Activated naive CD8-positive, alpha-beta T cell treated with anti-CD3 and anti-CD28 coated beads, Interleukin-2, amount 50 U/mL, for 24 hours (primary cell): ENCODE results near the gene RAD51AP1.

Experiments
- ATAC-seq: fragments of 150-1000 bp; cut with Tn5 transposase; one replicate; pipeline ENCODE4 v1.10.0; 2021
- DNase-seq: peaks from one replicate; pipeline ENCODE4 v3.0.0; 2021
- H3K27ac Mint-ChIP-seq: one replicate; pipeline ENCODE4 v1.8.0; 2021; ENCODE audit warnings: mild to moderate bottlenecking, mixed read lengths
- H3K27me3 Mint-ChIP-seq: one replicate; pipeline ENCODE4 v1.8.0; 2021; ENCODE audit warnings: mixed read lengths
- H3K36me3 Mint-ChIP-seq: one replicate; pipeline ENCODE4 v1.8.0; 2021; ENCODE audit warnings: low read depth, mixed read lengths
- H3K4me1 Mint-ChIP-seq: one replicate; pipeline ENCODE4 v1.8.0; 2021; ENCODE audit warnings: mixed read lengths
- H3K4me3 Mint-ChIP-seq: one replicate; pipeline ENCODE4 v1.8.0; 2021; ENCODE audit warnings: mild to moderate bottlenecking, moderate library complexity, mixed read lengths
- H3K9me3 Mint-ChIP-seq: one replicate; pipeline ENCODE4 v1.8.0; 2021; ENCODE audit warnings: mixed read lengths

Gene RAD51AP1

GRCh38 chr12:4562034-4562657 is 23.5 kb downstream of the RAD51AP1 start, which contains the start of gene DYRK4:
Gene DYRK4, plus strand, starts transcription at chr12:4562208. Its CDS starts 38 bp downstream, at chr12:4562246.
- Mint-ChIP-seq H3K27me3 (peaks cover 9% of the 10 kb centered on the region), H3K36me3 (peaks cover 11% of the 10 kb centered on the region), H3K4me3 (no peak within 1 kb of the TSS), H3K4me1 (peaks cover 16% of the 10 kb centered on the region), H3K9me3 (no peaks in the 10 kb centered on the region), H3K27ac (no peak within 1 kb of the TSS)
- ATAC-seq (no peak), DNase-seq (no peak)

GRCh38 chr12:4563336-4563735 is 24.6 kb downstream of the RAD51AP1 start:
- Mint-ChIP-seq H3K27ac (no peak overlapping the region), H3K4me3 (no peak overlapping the region), H3K4me1 (peaks cover 16% of the 10 kb centered on the region), H3K27me3 (peaks cover 9% of the 10 kb centered on the region), H3K36me3 (peaks cover 9% of the 10 kb centered on the region), H3K9me3 (no peaks in the 10 kb centered on the region)
- ATAC-seq = no peak
- DNase-seq = no peak

GRCh38 chr12:4564818-4565217 is 26.1 kb downstream of the RAD51AP1 start:
- Mint-ChIP-seq H3K36me3 (peaks cover 8% of the 10 kb centered on the region), H3K27me3 (peaks cover 9% of the 10 kb centered on the region), H3K27ac (no peak overlapping the region)

GRCh38 chr12:4566474-4566873 is 27.8 kb downstream of the RAD51AP1 start:
- Mint-ChIP-seq H3K27me3 (peaks cover 9% of the 10 kb centered on the region), H3K27ac (no peak overlapping the region), H3K9me3 (no peaks in the 10 kb centered on the region), H3K36me3 (peaks cover 2% of the 10 kb centered on the region), H3K4me1 (peaks cover 16% of the 10 kb centered on the region), H3K4me3 (no peak overlapping the region)
- no peak for DNase-seq
- no peak for ATAC-seq

More at GRCh38 chr12:4564818-4565217, 26.1 kb downstream of the RAD51AP1 start:
- no peak for DNase-seq
- peak overlapping the region; percentile 34 for H3K4me3 Mint-ChIP-seq
- no peaks in the 10 kb centered on the region for H3K9me3 Mint-ChIP-seq
- peaks cover 16% of the 10 kb centered on the region for H3K4me1 Mint-ChIP-seq
- ATAC-seq = no peak

GRCh38 chr12:4567073-4567881 is 28.6 kb downstream of the RAD51AP1 start:
- peaks cover 9% of the 10 kb centered on the region for H3K27me3 Mint-ChIP-seq
- ATAC-seq (no peak), DNase-seq (no peak)
- H3K4me3 Mint-ChIP-seq = no peak overlapping the region
- no peaks in the 10 kb centered on the region for H3K36me3 Mint-ChIP-seq
- H3K9me3 Mint-ChIP-seq = no peaks in the 10 kb centered on the region
- H3K4me1 Mint-ChIP-seq = peaks cover 16% of the 10 kb centered on the region
- no peak overlapping the region for H3K27ac Mint-ChIP-seq

- peaks cover 14% of the 10 kb centered on the region for H3K4me1 Mint-ChIP-seq
- no peak overlapping the region for H3K27ac Mint-ChIP-seq
- no peaks in the 10 kb centered on the region for H3K36me3 Mint-ChIP-seq
- H3K9me3 Mint-ChIP-seq = no peaks in the 10 kb centered on the region
- ATAC-seq (no peak), DNase-seq (no peak)
- H3K27me3 Mint-ChIP-seq = no peaks in the 10 kb centered on the region
- H3K4me3 Mint-ChIP-seq = no peak overlapping the region
Measured at GRCh38 chr12:4569261-4569660, 30.6 kb downstream of the RAD51AP1 start.

- Mint-ChIP-seq H3K4me1 (no peaks in the 10 kb centered on the region), H3K9me3 (no peaks in the 10 kb centered on the region), H3K27me3 (peaks cover 6% of the 10 kb centered on the region), H3K4me3 (no peak overlapping the region), H3K36me3 (no peaks in the 10 kb centered on the region), H3K27ac (no peak overlapping the region)
- DNase-seq (no peak), ATAC-seq (no peak)
Measured at GRCh38 chr12:4572680-4573079, 34.0 kb downstream of the RAD51AP1 start.

GRCh38 chr12:4579305-4580102 is 40.8 kb downstream of the RAD51AP1 start:
- H3K27ac Mint-ChIP-seq = no peak overlapping the region
- H3K36me3 Mint-ChIP-seq = no peaks in the 10 kb centered on the region
- peaks cover 16% of the 10 kb centered on the region for H3K27me3 Mint-ChIP-seq
- no peak overlapping the region for H3K4me3 Mint-ChIP-seq
- no peaks in the 10 kb centered on the region for H3K9me3 Mint-ChIP-seq
- no peak for ATAC-seq
- no peaks in the 10 kb centered on the region for H3K4me1 Mint-ChIP-seq
- DNase-seq = no peak

- Mint-ChIP-seq H3K4me1 (no peaks in the 10 kb centered on the region), H3K36me3 (no peaks in the 10 kb centered on the region), H3K27me3 (peaks cover 16% of the 10 kb centered on the region), H3K27ac (no peak overlapping the region), H3K9me3 (no peaks in the 10 kb centered on the region), H3K4me3 (no peak overlapping the region)
- DNase-seq = no peak
- ATAC-seq = no peak
Measured at GRCh38 chr12:4580281-4580688, 41.6 kb downstream of the RAD51AP1 start.

GRCh38 chr12:4584281-4584680 is 45.6 kb downstream of the RAD51AP1 start:
- Mint-ChIP-seq H3K27ac (no peak overlapping the region), H3K27me3 (peaks cover 10% of the 10 kb centered on the region), H3K4me3 (no peak overlapping the region), H3K4me1 (no peaks in the 10 kb centered on the region), H3K9me3 (no peaks in the 10 kb centered on the region), H3K36me3 (no peaks in the 10 kb centered on the region)
- DNase-seq (no peak), ATAC-seq (no peak)

GRCh38 chr12:4584896-4585295 is 46.2 kb downstream of the RAD51AP1 start:
- H3K4me3 Mint-ChIP-seq = no peak overlapping the region
- H3K36me3 Mint-ChIP-seq = peaks cover 2% of the 10 kb centered on the region
- no peak for ATAC-seq
- no peak overlapping the region for H3K27ac Mint-ChIP-seq
- peaks cover 10% of the 10 kb centered on the region for H3K27me3 Mint-ChIP-seq
- no peak for DNase-seq
- H3K4me1 Mint-ChIP-seq = no peaks in the 10 kb centered on the region
- no peaks in the 10 kb centered on the region for H3K9me3 Mint-ChIP-seq

GRCh38 chr12:4586500-4586899 is 47.8 kb downstream of the RAD51AP1 start:
- H3K4me3 Mint-ChIP-seq = no peak overlapping the region
- no peaks in the 10 kb centered on the region for H3K9me3 Mint-ChIP-seq
- peaks cover 2% of the 10 kb centered on the region for H3K36me3 Mint-ChIP-seq
- no peak overlapping the region for H3K27ac Mint-ChIP-seq
- H3K4me1 Mint-ChIP-seq = no peaks in the 10 kb centered on the region
- DNase-seq (no peak), ATAC-seq (no peak)
- peaks cover 8% of the 10 kb centered on the region for H3K27me3 Mint-ChIP-seq

- peaks cover 2% of the 10 kb centered on the region for H3K36me3 Mint-ChIP-seq
- no peaks in the 10 kb centered on the region for H3K9me3 Mint-ChIP-seq
- H3K4me3 Mint-ChIP-seq = no peak overlapping the region
- no peak for DNase-seq
- no peak overlapping the region for H3K27ac Mint-ChIP-seq
- ATAC-seq = no peak
- H3K4me1 Mint-ChIP-seq = no peaks in the 10 kb centered on the region
- H3K27me3 Mint-ChIP-seq = peaks cover 8% of the 10 kb centered on the region
Measured at GRCh38 chr12:4587108-4587507, 48.4 kb downstream of the RAD51AP1 start.

- ATAC-seq (no peak), DNase-seq (no peak)
- Mint-ChIP-seq H3K9me3 (no peaks in the 10 kb centered on the region), H3K27me3 (peaks cover 2% of the 10 kb centered on the region), H3K4me3 (no peak overlapping the region), H3K27ac (no peak overlapping the region), H3K36me3 (peaks cover 2% of the 10 kb centered on the region), H3K4me1 (no peaks in the 10 kb centered on the region)
Measured at GRCh38 chr12:4588916-4589315, 50.2 kb downstream of the RAD51AP1 start.
